Hepatocyte (in vitro differentiated cells): ENCODE data around the gene PLEKHA6. TPM values are rescaled to one million over a fixed set of nuclear protein-coding genes. Genes with fewer than 3 reads are reported as not detected.
A peak's percentile ranks its signal among the peaks of the same experiment; 100 is the strongest.
"Not testable (repeated sequence)": the region's sequence is repeated elsewhere in the genome, so short reads cannot be mapped to it uniquely, and the experiment has no call there.

Source experiments
- DNase-seq: peaks from one replicate; pipeline ENCODE4 v3.0.0-alpha.2; 2016; ENCODE audit warnings: low spot score
- H2AFZ ChIP-seq: fragments of 200-600 bp; sonication (generic); 2 replicates; pipeline ENCODE4 v1.6.0; 2016; ENCODE audit warnings: antibody characterized with exemption, mild to moderate bottlenecking
- H3K27ac ChIP-seq: fragments of 200-600 bp; sonication (generic); 2 replicates; pipeline ENCODE4 v1.5.1; 2016; ENCODE audit warnings: mild to moderate bottlenecking
- H3K27me3 ChIP-seq: fragments of 200-600 bp; sonication (generic); 2 replicates; pipeline ENCODE4 v1.6.1; 2016
- H3K36me3 ChIP-seq: fragments of 200-600 bp; sonication (generic); replicated peaks from 2 replicates; pipeline ENCODE4 v1.5.1; 2016; ENCODE audit warnings: low read depth; ENCODE audit not compliant: insufficient read depth
- H3K4me1 ChIP-seq: fragments of 200-600 bp; sonication (generic); 2 replicates; pipeline ENCODE4 v1.5.1; 2016; ENCODE audit warnings: mild to moderate bottlenecking, moderate library complexity; ENCODE audit not compliant: insufficient read depth
- H3K4me2 ChIP-seq: fragments of 200-600 bp; sonication (generic); 2 replicates; pipeline ENCODE4 v1.6.0; 2016
- H3K4me3 ChIP-seq: fragments of 200-600 bp; sonication (generic); 2 replicates; pipeline ENCODE4 v1.5.1; 2016; ENCODE audit warnings: mild to moderate bottlenecking
- H3K79me2 ChIP-seq: fragments of 200-600 bp; sonication (generic); 2 replicates; pipeline ENCODE4 v1.6.0; 2017; ENCODE audit warnings: mild to moderate bottlenecking
- H3K9me2 ChIP-seq: fragments of 200-600 bp; sonication (generic); replicated peaks from 2 replicates; pipeline ENCODE4 v1.6.0; 2017; ENCODE audit warnings: mild to moderate bottlenecking; ENCODE audit not compliant: insufficient read depth
- H3K9me3 ChIP-seq: fragments of 200-600 bp; sonication (generic); 2 replicates; pipeline ENCODE4 v1.5.1; 2016; ENCODE audit warnings: low read depth, mild to moderate bottlenecking
- H4K20me1 ChIP-seq: fragments of 200-600 bp; sonication (generic); 2 replicates; pipeline ENCODE4 v1.6.0; 2016; ENCODE audit warnings: mild to moderate bottlenecking; ENCODE audit not compliant: insufficient read depth, poor library complexity, severe bottlenecking
- CTCF ChIP-seq: fragments of 200-600 bp; sonication (generic); IDR thresholded peaks from 2 replicates; pipeline ENCODE4 v1.5.1; 2016; ENCODE audit warnings: antibody characterized with exemption, mild to moderate bottlenecking; ENCODE audit not compliant: poor library complexity
- EZH2 ChIP-seq: fragments of 200-600 bp; sonication (generic); IDR thresholded peaks from 2 replicates; pipeline ENCODE4 v1.6.1; 2016; ENCODE audit warnings: antibody characterized with exemption, mild to moderate bottlenecking, borderline replicate concordance
- EZH2phosphoT487 ChIP-seq: fragments of 200-600 bp; sonication (generic); IDR thresholded peaks from one replicate; pipeline ENCODE4 v1.6.1; 2018; ENCODE audit warnings: antibody characterized with exemption, mild to moderate bottlenecking, low read depth, moderate library complexity; ENCODE audit not compliant: unreplicated experiment, severe bottlenecking
- WGBS: methylation state at CpG from one replicate; pipeline ENCODE4 v1.1.6; 2016; ENCODE audit warnings: low lambda C conversion rate; ENCODE audit errors: missing lambda C conversion rate; 5-methylcytosine and 5-hydroxymethylcytosine counted together
- polyA plus RNA-seq: library from polyadenylated mRNA; unstranded; fragments of >200 nt; fragmentation: Nextera tagmentation; extraction: Ambion mirVana; gene quantifications from 2 replicates; pipeline ENCODE4 v1.2.1, GENCODE V29; 2016
- total RNA-seq: library from RNA; depleted of rRNA; stranded (reverse); fragments of >200 nt; gene quantifications from 2 replicates; pipeline ENCODE4 v1.2.3, GENCODE V29; 2014

Gene PLEKHA6
- total and polyA plus RNA-seq, 2 experiments from 2014 or later: 14.3 to 31.5 TPM

DNA sequence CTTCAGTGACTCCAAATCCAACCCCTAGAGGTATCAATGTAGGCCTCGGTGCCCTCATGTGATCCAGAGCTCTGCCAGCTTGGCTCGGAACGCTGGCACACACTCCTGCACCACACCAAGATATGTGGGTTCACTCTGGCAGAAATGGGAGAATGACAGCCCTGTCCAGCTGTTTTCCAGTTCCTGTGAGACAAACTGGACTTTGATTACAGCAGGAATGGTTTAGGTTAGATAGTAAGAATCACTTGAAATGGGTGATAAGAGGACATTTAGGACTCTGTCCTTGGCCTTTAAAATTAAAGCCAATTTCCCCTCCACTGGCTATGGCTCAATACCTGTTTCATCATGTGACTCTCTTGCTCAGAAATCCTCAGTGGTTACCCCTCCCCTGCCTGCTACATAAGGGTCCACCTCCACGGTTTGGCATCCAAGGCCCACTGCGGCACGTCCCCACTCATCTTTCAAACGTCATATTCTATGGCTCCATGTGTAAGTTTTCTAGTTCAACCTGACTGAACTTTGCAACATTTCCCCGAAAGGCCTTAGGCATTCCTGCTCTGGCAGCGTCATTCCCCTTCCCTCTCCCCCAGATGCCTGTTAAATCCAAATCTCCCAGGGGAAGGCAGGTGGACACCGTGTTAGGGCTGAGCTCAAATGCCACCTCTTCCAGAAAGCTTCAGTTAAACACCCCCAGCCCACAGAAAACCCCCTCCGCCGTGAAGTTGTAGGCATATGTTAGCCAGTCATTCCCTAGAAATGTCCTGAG is 44.7 kb downstream of the PLEKHA6 start:
- H4K20me1 ChIP-seq: no peaks in the 10 kb centered on the region
- TF ChIP-seq EZH2: no peak
- TF ChIP-seq EZH2phosphoT487: no peak
- no peak for TF ChIP-seq CTCF
- no peak overlapping the region for H3K4me3 ChIP-seq
- H3K4me1 ChIP-seq: peaks cover 26% of the 10 kb centered on the region
- WGBS: 82% methylated on average over 12 of the region's 12 CpGs
- H2AFZ ChIP-seq: no peak overlapping the region
- H3K9me3 ChIP-seq: no peaks in the 10 kb centered on the region
- no peak for DNase-seq
- no peaks in the 10 kb centered on the region for H3K27me3 ChIP-seq
- no peaks in the 10 kb centered on the region for H3K9me2 ChIP-seq
- peak overlapping the region; percentile 70 for H3K4me2 ChIP-seq
- peak overlapping the region; percentile 91 for H3K27ac ChIP-seq
- H3K79me2 ChIP-seq: peaks cover 32% of the 10 kb centered on the region
- no peaks in the 10 kb centered on the region for H3K36me3 ChIP-seq

- no peak overlapping the region for H3K4me3 ChIP-seq
- no peaks in the 10 kb centered on the region for H3K9me3 ChIP-seq
- H2AFZ ChIP-seq: no peak overlapping the region
- H3K9me2 ChIP-seq: no peaks in the 10 kb centered on the region
- no peaks in the 10 kb centered on the region for H4K20me1 ChIP-seq
- no peak for TF ChIP-seq CTCF
- TF ChIP-seq EZH2: no peak
- TF ChIP-seq EZH2phosphoT487: no peak
- no peaks in the 10 kb centered on the region for H3K36me3 ChIP-seq
- peak overlapping the region; percentile 70 for H3K4me2 ChIP-seq
- peaks cover 39% of the 10 kb centered on the region for H3K79me2 ChIP-seq
- peak; percentile 55 for DNase-seq
- H3K4me1 ChIP-seq: peaks cover 19% of the 10 kb centered on the region
- peak overlapping the region; percentile 91 for H3K27ac ChIP-seq
- no peaks in the 10 kb centered on the region for H3K27me3 ChIP-seq
- WGBS: 59% methylated on average over 7 of the region's 7 CpGs
These were observed 45.4 kb downstream of the PLEKHA6 start for GRCh38 chr1:204314171-204314892.

DNA sequence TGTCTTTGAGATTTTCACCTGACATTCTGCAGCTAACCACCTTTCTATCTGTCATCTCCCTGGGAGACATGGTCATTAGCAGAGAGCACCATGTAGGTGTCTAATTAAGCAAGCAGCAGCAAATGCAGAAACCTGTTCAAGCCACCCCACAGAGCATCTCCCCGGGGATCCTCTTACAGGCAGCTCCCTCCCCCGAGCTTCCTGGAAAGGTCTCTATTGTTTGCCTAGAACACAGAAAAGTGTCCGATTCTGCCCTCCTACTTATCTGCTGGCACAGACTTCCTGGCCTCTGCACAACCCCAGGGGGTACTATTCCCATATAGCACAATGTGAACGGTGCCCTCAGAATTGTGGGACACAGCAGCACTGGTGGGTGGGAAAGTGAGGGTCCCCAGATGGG is 46.1 kb downstream of the PLEKHA6 start:
- WGBS: 40% methylated on average over 4 of the region's 4 CpGs
- Histone ChIP-seq H2AFZ (no peak overlapping the region), H3K4me2 (peak overlapping the region; percentile 70), H3K4me3 (no peak overlapping the region), H3K27ac (peak overlapping the region; percentile 91), H3K9me3 (no peaks in the 10 kb centered on the region), H3K79me2 (peaks cover 45% of the 10 kb centered on the region), H4K20me1 (no peaks in the 10 kb centered on the region), H3K4me1 (peaks cover 12% of the 10 kb centered on the region), H3K27me3 (no peaks in the 10 kb centered on the region), H3K9me2 (no peaks in the 10 kb centered on the region), H3K36me3 (no peaks in the 10 kb centered on the region)
- no peak for DNase-seq
- TF ChIP-seq CTCF: no peak

- Histone ChIP-seq H3K79me2 (peaks cover 51% of the 10 kb centered on the region), H3K4me1 (peaks cover 18% of the 10 kb centered on the region)
- WGBS: 85% methylated on average over 4 of the region's 4 CpGs
These were observed 48.8 kb downstream of the PLEKHA6 start for GRCh38 chr1:204310970-204311369.

More at GRCh38 chr1:204310970-204311369, 48.8 kb downstream of the PLEKHA6 start:
- H3K36me3 ChIP-seq, H4K20me1 ChIP-seq, H3K4me3 ChIP-seq, H2AFZ ChIP-seq, H3K27me3 ChIP-seq, H3K4me2 ChIP-seq, H3K9me3 ChIP-seq, DNase-seq, H3K9me2 ChIP-seq: not testable (repeated sequence)
- H3K27ac ChIP-seq: peak overlapping the region; percentile 51
